H7 (cell line): Measurements from ENCODE around the gene AUTS2. TPM values are rescaled to one million over a fixed set of nuclear protein-coding genes. Genes with fewer than 3 reads are reported as not detected.

Experiments used
- DNase-seq: peaks from one replicate; pipeline ENCODE4 v3.0.0; 2012
- H3K27me3 ChIP-seq: 2 replicates; pipeline ENCODE4 v1.6.0; 2011; ENCODE audit warnings: mild to moderate bottlenecking, low read length; ENCODE audit not compliant: control insufficient read depth, insufficient read depth
- H3K36me3 ChIP-seq: replicated peaks from 2 replicates; pipeline ENCODE4 v1.5.1; 2011; ENCODE audit warnings: low read length; ENCODE audit not compliant: control insufficient read depth, insufficient read depth
- H3K4me3 ChIP-seq: 2 replicates; pipeline ENCODE4 v1.5.1; 2011; ENCODE audit warnings: low read depth, mild to moderate bottlenecking, control low read depth, low read length, moderate library complexity; ENCODE audit not compliant: insufficient read depth
- total RNA-seq: library from RNA; depleted of rRNA; stranded (reverse); fragments of >200 nt; shearing (Covaris generic); gene quantifications from 2 replicates; pipeline ENCODE4 v1.2.3, GENCODE V29; 2014

The AUTS2 gene
- total RNA-seq, 1 experiment from 2014 or later: 16.1 TPM

GRCh38 chr7:70371652-70372051, 773.4 kb downstream of the AUTS2 start:
- Histone ChIP-seq H3K4me3 (no peak overlapping the region), H3K27me3 (no peaks in the 10 kb centered on the region), H3K36me3 (no peaks in the 10 kb centered on the region)
- DNase-seq: no peak

GRCh38 chr7:70372768-70373515, 774.7 kb downstream of the AUTS2 start:
- no peaks in the 10 kb centered on the region for H3K27me3 ChIP-seq
- H3K36me3 ChIP-seq: no peaks in the 10 kb centered on the region
- H3K4me3 ChIP-seq: no peak overlapping the region
- no peak for DNase-seq

DNA sequence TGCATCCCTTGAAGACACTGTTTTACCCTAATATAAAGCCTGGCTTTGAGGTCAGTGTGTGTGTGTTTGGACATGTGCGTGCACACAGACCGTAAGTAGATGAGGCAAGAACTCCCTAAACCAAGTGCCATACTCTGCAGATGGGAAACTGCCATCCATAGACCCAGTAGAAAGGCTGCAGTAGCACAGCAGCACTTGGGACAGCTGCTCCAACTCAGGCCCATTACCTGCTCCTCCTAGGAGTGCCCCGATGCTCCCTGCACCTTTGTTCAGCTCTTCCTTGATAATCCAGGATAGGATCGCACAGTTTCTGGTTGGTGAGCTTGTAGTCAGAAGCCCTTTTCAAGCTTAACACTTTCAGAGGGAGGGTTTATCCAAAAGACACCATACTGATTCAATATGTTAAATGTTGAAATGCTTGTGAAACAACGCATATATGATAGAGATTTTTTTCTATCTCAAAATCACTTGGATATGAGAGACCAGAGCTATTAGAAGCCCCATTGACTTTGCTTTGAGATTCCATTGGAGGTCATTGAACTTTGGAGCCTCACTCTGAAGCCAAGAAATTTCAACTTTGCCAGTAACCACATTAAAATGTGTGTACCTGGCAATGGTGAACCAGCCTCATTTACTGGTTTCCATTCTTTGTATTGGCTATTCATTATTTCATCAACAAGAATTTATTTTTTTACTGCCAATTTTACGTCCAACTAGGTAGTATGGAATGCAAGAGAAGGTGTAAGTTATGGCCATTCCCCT, 776.7 kb downstream of the AUTS2 start:
- no peaks in the 10 kb centered on the region for H3K36me3 ChIP-seq
- no peak for DNase-seq
- no peak overlapping the region for H3K4me3 ChIP-seq
- H3K27me3 ChIP-seq: no peaks in the 10 kb centered on the region

- Histone ChIP-seq H3K4me3 (no peak overlapping the region), H3K36me3 (no peaks in the 10 kb centered on the region), H3K27me3 (no peaks in the 10 kb centered on the region)
- DNase-seq: no peak
Observed at GRCh38 chr7:70376561-70377031, 778.3 kb downstream of the AUTS2 start.

- Histone ChIP-seq H3K4me3 (no peak overlapping the region), H3K36me3 (no peaks in the 10 kb centered on the region), H3K27me3 (no peaks in the 10 kb centered on the region)
- DNase-seq: no peak
Observed at GRCh38 chr7:70377957-70378356, 779.7 kb downstream of the AUTS2 start.

GRCh38 chr7:70379210-70379609, 780.9 kb downstream of the AUTS2 start:
- Histone ChIP-seq H3K27me3 (no peaks in the 10 kb centered on the region), H3K36me3 (no peaks in the 10 kb centered on the region), H3K4me3 (no peak overlapping the region)
- DNase-seq: no peak

- no peak overlapping the region for H3K4me3 ChIP-seq
- no peak for DNase-seq
- no peaks in the 10 kb centered on the region for H3K36me3 ChIP-seq
- no peaks in the 10 kb centered on the region for H3K27me3 ChIP-seq
Observed at GRCh38 chr7:70380421-70381015, 782.2 kb downstream of the AUTS2 start.

GRCh38 chr7:70383066-70383782, 784.9 kb downstream of the AUTS2 start:
- Histone ChIP-seq H3K27me3 (no peaks in the 10 kb centered on the region), H3K36me3 (no peaks in the 10 kb centered on the region), H3K4me3 (no peak overlapping the region)
- DNase-seq: no peak

GRCh38 chr7:70384024-70384423, 785.7 kb downstream of the AUTS2 start:
- DNase-seq: no peak
- no peaks in the 10 kb centered on the region for H3K27me3 ChIP-seq
- no peak overlapping the region for H3K4me3 ChIP-seq
- no peaks in the 10 kb centered on the region for H3K36me3 ChIP-seq

GRCh38 chr7:70384891-70385290, 786.6 kb downstream of the AUTS2 start:
- Histone ChIP-seq H3K27me3 (no peaks in the 10 kb centered on the region), H3K36me3 (no peaks in the 10 kb centered on the region), H3K4me3 (no peak overlapping the region)
- DNase-seq: no peak

- DNase-seq: no peak
- H3K4me3 ChIP-seq: no peak overlapping the region
- no peaks in the 10 kb centered on the region for H3K27me3 ChIP-seq
- no peaks in the 10 kb centered on the region for H3K36me3 ChIP-seq
Observed at GRCh38 chr7:70387217-70387616, 788.9 kb downstream of the AUTS2 start.

DNA sequence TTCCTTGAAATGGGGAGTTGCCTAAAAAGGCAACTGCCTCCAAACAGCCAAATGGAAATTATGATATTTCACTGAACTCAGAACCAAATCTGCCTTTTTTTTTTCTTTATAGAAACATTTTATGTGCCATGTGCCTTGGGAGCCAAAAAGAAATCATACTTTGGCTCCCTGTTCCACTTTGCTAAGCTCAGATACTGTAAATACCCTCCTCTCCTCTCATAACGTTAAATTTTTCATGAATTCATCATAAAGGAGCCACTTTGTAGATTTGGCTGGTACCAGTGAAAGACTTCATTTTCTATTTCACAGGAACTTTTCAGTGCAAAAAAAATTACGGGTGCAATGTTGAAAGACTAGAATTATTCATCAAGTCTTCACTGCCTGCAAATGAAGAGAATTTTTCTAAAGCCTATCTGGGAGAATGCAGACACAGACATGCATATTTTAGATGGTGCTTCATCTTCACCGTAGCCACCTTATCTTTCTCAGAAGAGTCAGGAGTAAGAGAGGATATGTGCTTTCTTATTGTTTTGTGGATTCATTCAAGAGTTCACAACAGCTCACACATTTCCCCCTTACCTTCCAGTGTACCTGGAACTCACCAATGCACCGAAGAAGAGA, 791.4 kb downstream of the AUTS2 start:
- no peak for DNase-seq
- Histone ChIP-seq H3K27me3 (no peaks in the 10 kb centered on the region), H3K36me3 (no peaks in the 10 kb centered on the region), H3K4me3 (no peak overlapping the region)

- Histone ChIP-seq H3K27me3 (no peaks in the 10 kb centered on the region), H3K4me3 (no peak overlapping the region), H3K36me3 (no peaks in the 10 kb centered on the region)
- no peak for DNase-seq
Observed at GRCh38 chr7:70390251-70390650, 792.0 kb downstream of the AUTS2 start.

GRCh38 chr7:70392256-70392876, 794.1 kb downstream of the AUTS2 start:
- Histone ChIP-seq H3K4me3 (no peak overlapping the region), H3K27me3 (no peaks in the 10 kb centered on the region), H3K36me3 (no peaks in the 10 kb centered on the region)
- DNase-seq: no peak
